MM.1S (cell line): ENCODE results near the gene CD200R1.

Experiments used
- DNase-seq: peaks from one replicate; pipeline ENCODE4 v3.0.0-alpha.2; 2015
- H2AFZ ChIP-seq: fragments of 300-600 bp; sonication (generic); 2 replicates; pipeline ENCODE4 v1.6.0; 2016; ENCODE audit warnings: antibody characterized with exemption, low read length
- H3F3A ChIP-seq: fragments of 300-600 bp; sonication (generic); 2 replicates; pipeline ENCODE4 v1.6.1; 2016; ENCODE audit warnings: mild to moderate bottlenecking, antibody characterized with exemption, low read length, moderate library complexity, mixed read lengths; ENCODE audit not compliant: insufficient read depth
- H3K27ac ChIP-seq: fragments of 300-600 bp; sonication (generic); 2 replicates; pipeline ENCODE4 v1.5.1; 2016; ENCODE audit warnings: mild to moderate bottlenecking, low read length
- H3K27me3 ChIP-seq: fragments of 300-600 bp; sonication (generic); replicated peaks from 2 replicates; pipeline ENCODE4 v1.6.0; 2016; ENCODE audit warnings: low read length; ENCODE audit not compliant: insufficient read depth
- H3K36me3 ChIP-seq: fragments of 300-600 bp; sonication (generic); replicated peaks from 2 replicates; pipeline ENCODE4 v1.6.1; 2016; ENCODE audit warnings: mild to moderate bottlenecking, low read length, mixed read lengths; ENCODE audit not compliant: insufficient read depth
- H3K4me1 ChIP-seq: fragments of 300-600 bp; sonication (generic); 2 replicates; pipeline ENCODE4 v1.6.1; 2016; ENCODE audit warnings: low read length, mixed read lengths
- H3K4me2 ChIP-seq: fragments of 300-600 bp; sonication (generic); 2 replicates; pipeline ENCODE4 v1.6.0; 2016; ENCODE audit warnings: low read depth, low read length
- H3K4me3 ChIP-seq: fragments of 300-600 bp; sonication (generic); 2 replicates; pipeline ENCODE4 v1.5.1; 2016; ENCODE audit warnings: low read length, mixed read lengths
- H3K79me2 ChIP-seq: fragments of 300-600 bp; sonication (generic); 2 replicates; pipeline ENCODE4 v1.6.1; 2016; ENCODE audit warnings: mixed run types, low read length, mixed read lengths
- H3K9ac ChIP-seq: fragments of 300-600 bp; sonication (generic); 2 replicates; pipeline ENCODE4 v1.6.1; 2016; ENCODE audit warnings: low read length, mixed read lengths
- H3K9me2 ChIP-seq: fragments of 300-600 bp; sonication (generic); replicated peaks from 2 replicates; pipeline ENCODE4 v1.6.1; 2016; ENCODE audit warnings: mild to moderate bottlenecking, low read length, mixed read lengths; ENCODE audit not compliant: insufficient read depth
- H3K9me3 ChIP-seq: fragments of 300-600 bp; sonication (generic); replicated peaks from 2 replicates; pipeline ENCODE4 v1.6.1; 2016; ENCODE audit warnings: mild to moderate bottlenecking, low read length, mixed read lengths; ENCODE audit not compliant: insufficient read depth
- H4K20me1 ChIP-seq: fragments of 300-600 bp; sonication (generic); 2 replicates; pipeline ENCODE4 v1.6.1; 2016; ENCODE audit warnings: mild to moderate bottlenecking, low read length, moderate library complexity, mixed read lengths; ENCODE audit not compliant: insufficient read depth
- EZH2 ChIP-seq: fragments of 300-600 bp; sonication (generic); optimal IDR thresholded peaks from 2 replicates; pipeline ENCODE3; 2017; ENCODE audit warnings: low read depth, mild to moderate bottlenecking, antibody characterized with exemption, low read length, mixed read lengths
- EZH2phosphoT487 ChIP-seq: fragments of 300-600 bp; sonication (generic); IDR thresholded peaks from 2 replicates; pipeline ENCODE4 v1.6.1; 2018; ENCODE audit warnings: antibody characterized with exemption, low read length
- TF ChIP-seq, protein P1 (sequence below): fragments of 300-600 bp; sonication (generic); IDR thresholded peaks from 2 replicates; pipeline ENCODE4 v1.5.1; 2016; ENCODE audit warnings: antibody characterized with exemption, low read length, mixed read lengths

CD200R1 gene

DNA sequence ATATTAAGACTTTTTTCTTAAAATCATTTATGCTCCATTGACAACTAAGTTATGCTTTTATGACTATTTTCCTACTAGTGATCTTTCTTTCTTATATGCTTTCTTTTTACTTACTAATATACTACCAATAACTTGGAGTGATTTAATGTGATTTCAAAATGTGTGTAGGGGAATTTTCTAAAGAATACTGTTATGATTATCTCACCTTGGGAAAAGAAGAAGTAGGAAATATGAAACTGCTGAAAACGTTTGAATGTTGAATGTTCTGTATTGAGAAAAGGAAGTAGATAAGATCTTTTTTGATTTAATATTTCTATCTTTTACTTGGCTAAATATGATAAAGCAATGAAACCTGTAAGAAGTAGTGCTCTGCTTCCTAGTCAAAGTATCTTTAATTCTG is 7.8 kb upstream of the CD200R1 start:
- Histone ChIP-seq H3K4me1 (peaks cover 17% of the 10 kb centered on the region), H3K9me2 (no peaks in the 10 kb centered on the region), H3K27ac (no peak overlapping the region), H3K4me2 (no peak overlapping the region), H3K27me3 (no peaks in the 10 kb centered on the region), H3K36me3 (no peaks in the 10 kb centered on the region), H3F3A (peaks cover 5% of the 10 kb centered on the region; the same call in 1 of the 2 replicates), H3K79me2 (no peaks in the 10 kb centered on the region), H2AFZ (no peak overlapping the region), H3K9ac (no peak overlapping the region), H3K4me3 (no peak overlapping the region), H3K9me3 (no peaks in the 10 kb centered on the region), H4K20me1 (no peaks in the 10 kb centered on the region)
- no peak for TF ChIP-seq EZH2phosphoT487
- TF ChIP-seq EZH2: no peak
- no peak for DNase-seq

DNA sequence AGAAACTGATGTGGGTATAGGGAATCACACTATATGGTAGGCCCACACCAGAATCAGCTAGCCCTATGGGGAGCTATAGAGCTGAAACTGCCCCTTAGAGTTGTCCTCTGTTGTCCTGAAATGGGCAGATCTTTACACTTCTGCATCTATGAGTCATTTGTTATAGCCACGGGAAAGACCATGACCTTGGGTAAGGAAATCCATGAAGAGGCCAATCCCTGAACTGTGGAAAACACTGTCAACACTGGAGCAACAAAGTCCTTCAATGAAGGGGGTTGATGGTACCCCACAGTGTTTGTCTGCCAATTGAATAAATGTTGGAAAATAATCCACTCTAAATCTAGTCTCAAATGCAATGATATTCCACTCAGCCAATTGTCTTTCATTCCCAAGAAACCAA is 5.2 kb upstream of the CD200R1 start:
- H3K9me3 ChIP-seq: no peaks in the 10 kb centered on the region
- no peak overlapping the region for H3K27ac ChIP-seq
- peaks cover 6% of the 10 kb centered on the region for H3K79me2 ChIP-seq
- no peaks in the 10 kb centered on the region for H4K20me1 ChIP-seq
- no peak overlapping the region for H3K9ac ChIP-seq
- H3F3A ChIP-seq: peaks cover 9% of the 10 kb centered on the region; the same call in 1 of the 2 replicates
- H3K4me3 ChIP-seq: no peak overlapping the region
- H3K27me3 ChIP-seq: no peaks in the 10 kb centered on the region
- no peak for TF ChIP-seq EZH2phosphoT487
- TF ChIP-seq, protein P1, sequence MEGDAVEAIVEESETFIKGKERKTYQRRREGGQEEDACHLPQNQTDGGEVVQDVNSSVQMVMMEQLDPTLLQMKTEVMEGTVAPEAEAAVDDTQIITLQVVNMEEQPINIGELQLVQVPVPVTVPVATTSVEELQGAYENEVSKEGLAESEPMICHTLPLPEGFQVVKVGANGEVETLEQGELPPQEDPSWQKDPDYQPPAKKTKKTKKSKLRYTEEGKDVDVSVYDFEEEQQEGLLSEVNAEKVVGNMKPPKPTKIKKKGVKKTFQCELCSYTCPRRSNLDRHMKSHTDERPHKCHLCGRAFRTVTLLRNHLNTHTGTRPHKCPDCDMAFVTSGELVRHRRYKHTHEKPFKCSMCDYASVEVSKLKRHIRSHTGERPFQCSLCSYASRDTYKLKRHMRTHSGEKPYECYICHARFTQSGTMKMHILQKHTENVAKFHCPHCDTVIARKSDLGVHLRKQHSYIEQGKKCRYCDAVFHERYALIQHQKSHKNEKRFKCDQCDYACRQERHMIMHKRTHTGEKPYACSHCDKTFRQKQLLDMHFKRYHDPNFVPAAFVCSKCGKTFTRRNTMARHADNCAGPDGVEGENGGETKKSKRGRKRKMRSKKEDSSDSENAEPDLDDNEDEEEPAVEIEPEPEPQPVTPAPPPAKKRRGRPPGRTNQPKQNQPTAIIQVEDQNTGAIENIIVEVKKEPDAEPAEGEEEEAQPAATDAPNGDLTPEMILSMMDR: no peak
- no peak for TF ChIP-seq EZH2
- no peak overlapping the region for H2AFZ ChIP-seq
- no peak for DNase-seq
- peaks cover 33% of the 10 kb centered on the region for H3K4me1 ChIP-seq
- no peaks in the 10 kb centered on the region for H3K36me3 ChIP-seq
- H3K9me2 ChIP-seq: no peaks in the 10 kb centered on the region
- no peak overlapping the region for H3K4me2 ChIP-seq

DNA sequence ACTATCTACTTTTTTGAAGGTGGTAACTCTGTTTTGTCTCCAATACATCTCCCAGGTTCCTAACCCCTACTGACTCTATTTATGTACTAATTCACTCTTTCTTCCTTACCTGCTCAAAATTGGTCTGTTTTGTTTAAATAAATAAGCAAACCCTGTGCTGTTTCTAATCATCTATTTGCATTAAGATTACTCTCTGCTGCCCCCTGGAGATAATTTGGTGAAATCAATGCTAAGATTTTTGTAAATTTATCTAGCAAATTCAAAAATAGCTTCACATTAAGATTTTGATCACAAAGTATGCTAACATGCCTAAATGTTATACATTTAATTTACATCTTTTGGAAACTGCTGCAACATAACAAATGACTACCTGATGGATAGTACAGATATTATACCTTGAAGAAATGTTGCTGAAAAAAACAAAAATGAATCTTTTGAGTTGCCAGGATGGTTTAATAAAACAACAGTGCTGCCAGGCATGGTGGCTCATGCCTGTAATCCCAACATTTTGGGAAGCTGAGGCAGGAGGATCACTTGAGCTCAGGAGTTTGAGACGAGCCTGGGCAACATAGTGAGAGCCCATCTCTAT is 4.4 kb upstream of the CD200R1 start:
- peaks cover 6% of the 10 kb centered on the region for H3K79me2 ChIP-seq
- no peak overlapping the region for H3K4me3 ChIP-seq
- peaks cover 26% of the 10 kb centered on the region for H3K4me1 ChIP-seq
- no peaks in the 10 kb centered on the region for H4K20me1 ChIP-seq
- no peak overlapping the region for H3K27ac ChIP-seq
- DNase-seq: peak; percentile 42
- H3K36me3 ChIP-seq: no peaks in the 10 kb centered on the region
- H3K27me3 ChIP-seq: no peaks in the 10 kb centered on the region
- no peak overlapping the region for H3K9ac ChIP-seq
- H3K4me2 ChIP-seq: no peak overlapping the region
- no peaks in the 10 kb centered on the region for H3K9me2 ChIP-seq
- peaks cover 11% of the 10 kb centered on the region for H3F3A ChIP-seq
- no peaks in the 10 kb centered on the region for H3K9me3 ChIP-seq
- TF ChIP-seq EZH2 (no peak), EZH2phosphoT487 (no peak)
- TF ChIP-seq, protein P1: peak; percentile 65
- H2AFZ ChIP-seq: no peak overlapping the region

DNA sequence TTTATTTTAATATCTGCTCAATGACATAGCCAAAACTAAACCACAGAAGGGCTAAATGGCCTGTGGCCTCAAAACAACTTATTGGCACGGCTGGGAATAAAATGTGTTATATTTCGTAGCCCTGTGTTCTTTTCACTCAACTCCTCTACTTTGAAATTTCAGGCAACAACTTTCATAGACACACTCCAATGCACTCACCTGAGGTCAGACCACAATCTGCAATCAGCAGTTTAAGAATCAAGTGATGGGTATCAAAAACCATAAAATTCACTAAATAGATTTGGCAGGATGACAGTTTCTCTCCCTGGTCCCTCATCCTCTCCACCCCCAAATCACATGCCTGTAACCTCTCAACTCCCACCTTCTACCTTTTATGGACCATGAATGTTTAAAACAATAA is 2.0 kb upstream of the CD200R1 start:
- no peaks in the 10 kb centered on the region for H4K20me1 ChIP-seq
- peaks cover 22% of the 10 kb centered on the region for H3K79me2 ChIP-seq
- no peak overlapping the region for H3K4me2 ChIP-seq
- no peak overlapping the region for H3K4me3 ChIP-seq
- H3K9me2 ChIP-seq: no peaks in the 10 kb centered on the region
- no peaks in the 10 kb centered on the region for H3K27me3 ChIP-seq
- H2AFZ ChIP-seq: no peak overlapping the region
- no peak overlapping the region for H3K27ac ChIP-seq
- no peak for DNase-seq
- TF ChIP-seq EZH2: no peak
- TF ChIP-seq, protein P1: no peak
- no peak for TF ChIP-seq EZH2phosphoT487
- H3K36me3 ChIP-seq: no peaks in the 10 kb centered on the region
- H3F3A ChIP-seq: peaks cover 18% of the 10 kb centered on the region
- H3K4me1 ChIP-seq: peaks cover 20% of the 10 kb centered on the region
- H3K9ac ChIP-seq: no peak overlapping the region
- H3K9me3 ChIP-seq: no peaks in the 10 kb centered on the region
